A673 (cell line): ENCODE data around the gene UBE2E2.

Source experiments
- CTCF ChIP-seq: fragments of 300-800, 200-600 bp; sonication (generic); conservative IDR thresholded peaks from 2 replicates; pipeline ENCODE4 v1.5.1; 2017; ENCODE audit warnings: low read depth, mild to moderate bottlenecking, antibody characterized with exemption, low read length, moderate library complexity, mixed read lengths
- EZH2 ChIP-seq: fragments of 200-600 bp; sonication (generic); IDR thresholded peaks from 2 replicates; pipeline ENCODE4 v1.6.1; 2017; ENCODE audit warnings: borderline replicate concordance, low read depth, mild to moderate bottlenecking, mixed read lengths, antibody characterized with exemption, low read length; ENCODE audit not compliant: poor library complexity, severe bottlenecking

- TF ChIP-seq CTCF (no peak), EZH2 (no peak)
Measured at GRCh38 chr3:23242106-23242505, 39.0 kb downstream of the UBE2E2 start.
